HG02759 (cell line): Measurements from ENCODE around the gene KLF13.

Experiments
- ATAC-seq: cut with Tn5 transposase; IDR thresholded peaks from one replicate; pipeline ENCODE4 v1.9.1; 2021; ENCODE audit warnings: mild to moderate bottlenecking, moderate library complexity; ENCODE audit not compliant: unreplicated experiment

Gene KLF13

DNA sequence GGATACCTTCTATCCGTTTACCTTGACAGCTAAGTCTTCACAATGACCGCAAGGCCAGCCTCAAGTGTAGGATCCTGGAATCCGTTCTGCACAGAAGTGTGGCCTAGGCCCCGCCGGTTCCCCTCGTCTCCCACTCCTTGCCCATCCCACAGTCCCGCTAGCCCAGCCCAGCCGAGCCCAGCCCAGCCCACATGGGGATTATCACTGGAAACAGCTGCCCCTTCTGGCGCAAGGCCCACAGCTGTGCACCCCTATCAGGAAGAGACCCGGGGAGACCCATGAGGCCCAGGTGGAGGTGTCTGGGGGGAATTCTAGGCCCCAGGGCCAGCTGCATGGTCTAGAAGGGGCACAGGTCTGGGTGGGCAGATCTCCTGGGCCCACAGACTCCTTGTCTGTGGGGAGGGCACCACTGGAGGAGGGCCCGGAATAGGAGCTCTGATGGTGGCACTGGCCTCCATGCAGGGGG, 27.9 kb upstream of the KLF13 start:
- ATAC-seq = no peak

DNA sequence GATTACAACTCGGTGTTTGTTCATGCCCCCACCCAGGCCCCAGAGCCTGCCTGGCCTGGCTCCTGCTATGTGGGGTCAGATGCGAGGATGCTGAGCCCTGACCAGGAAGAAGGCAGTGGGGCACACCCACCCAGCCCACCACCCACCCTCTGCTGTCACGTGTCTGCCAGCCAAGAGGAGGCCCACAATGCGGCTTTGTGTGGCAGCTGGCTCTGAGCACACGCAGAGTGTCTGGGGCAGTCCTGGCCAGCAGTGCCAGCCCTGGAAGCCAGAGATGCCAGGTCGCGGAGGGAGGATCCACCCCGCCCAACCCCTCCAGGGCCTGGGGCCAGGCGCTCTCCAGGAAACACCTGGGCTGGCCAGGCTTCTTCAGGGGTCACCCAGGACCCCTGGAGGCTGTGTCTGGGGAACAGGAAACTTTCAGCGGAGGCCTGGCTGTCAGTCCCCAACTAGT, 26.4 kb upstream of the KLF13 start:
- no peak for ATAC-seq

DNA sequence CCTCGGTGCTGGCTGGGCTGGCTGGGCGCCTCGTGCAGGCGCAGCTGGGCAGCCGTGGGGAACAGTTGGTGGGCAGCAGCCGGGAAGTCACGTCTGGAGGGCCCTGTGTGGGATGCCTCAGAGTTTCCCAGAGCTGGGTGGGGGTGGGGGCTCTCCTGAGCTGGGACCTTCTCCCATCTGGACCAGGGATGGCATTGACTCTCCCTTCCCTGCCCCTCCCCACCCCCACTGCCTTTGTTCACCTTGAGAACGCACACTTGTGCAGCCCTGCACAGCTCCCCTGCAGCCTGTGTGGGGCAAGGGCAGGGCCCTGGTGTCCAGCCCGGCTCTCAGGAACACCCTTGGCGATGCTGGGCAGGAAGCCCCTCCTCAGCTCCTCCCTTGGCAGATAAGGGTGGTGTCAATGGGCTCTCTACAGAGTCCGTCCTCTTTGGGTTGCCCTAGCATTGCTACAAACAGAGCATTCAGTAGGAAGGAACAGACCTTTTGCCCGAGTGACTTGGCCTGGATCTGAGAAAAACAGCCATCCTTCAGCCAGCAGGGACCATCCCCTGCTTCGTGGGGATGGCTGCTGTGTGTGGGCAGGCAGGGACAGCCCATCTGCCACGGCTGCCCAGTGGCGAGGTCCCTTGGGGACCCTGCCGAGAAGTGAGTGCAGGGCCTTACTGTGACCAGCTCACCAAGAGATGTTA, 25.5 kb upstream of the KLF13 start:
- ATAC-seq = peak; percentile 53

DNA sequence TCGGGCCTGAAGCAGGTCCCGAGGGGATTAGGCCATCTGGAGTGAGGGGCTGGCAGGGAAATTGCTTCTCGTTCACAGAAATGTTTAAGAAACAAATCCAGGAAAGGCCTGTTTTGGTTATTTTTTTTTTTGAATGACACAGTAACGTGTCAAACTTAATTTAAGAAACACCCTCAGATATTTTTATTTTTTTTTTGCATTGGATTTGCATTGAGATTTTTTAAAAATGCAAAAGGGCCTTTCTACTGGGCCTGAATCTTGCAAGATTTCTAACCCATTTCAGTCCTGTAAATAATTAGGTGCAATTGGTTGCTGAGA, 25.0 kb upstream of the KLF13 start:
- ATAC-seq = no peak

DNA sequence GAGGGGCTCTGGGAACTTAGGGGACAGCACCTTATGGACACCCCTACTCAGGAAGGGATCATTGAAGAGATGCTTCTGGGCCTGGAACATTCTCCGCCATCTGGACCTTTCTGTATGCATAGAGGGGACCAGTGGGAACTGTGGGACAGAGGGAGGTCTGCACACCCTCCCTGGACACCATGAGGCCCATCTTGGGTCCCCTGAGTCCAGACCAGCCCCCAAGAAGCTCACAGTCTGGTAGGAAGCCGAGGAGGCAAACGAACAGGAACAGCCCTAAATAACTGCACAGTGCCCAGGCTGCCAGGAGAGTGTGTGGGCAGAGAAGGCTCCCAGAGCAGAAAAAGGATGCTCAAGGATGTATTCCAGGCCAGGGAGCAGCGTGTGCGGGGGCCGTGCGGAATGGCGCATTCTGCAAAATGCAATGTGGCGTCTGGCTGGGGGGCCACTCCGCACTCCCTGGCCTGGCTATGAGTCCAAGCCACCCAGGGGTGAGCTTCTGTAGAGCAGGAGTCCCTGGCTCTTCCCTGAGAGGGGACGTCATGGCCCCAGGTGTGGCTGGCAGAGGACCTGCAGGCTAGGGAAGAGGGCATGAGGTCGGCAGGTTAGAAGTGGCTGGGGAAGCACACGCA, 24.5 kb upstream of the KLF13 start:
- ATAC-seq = no peak

DNA sequence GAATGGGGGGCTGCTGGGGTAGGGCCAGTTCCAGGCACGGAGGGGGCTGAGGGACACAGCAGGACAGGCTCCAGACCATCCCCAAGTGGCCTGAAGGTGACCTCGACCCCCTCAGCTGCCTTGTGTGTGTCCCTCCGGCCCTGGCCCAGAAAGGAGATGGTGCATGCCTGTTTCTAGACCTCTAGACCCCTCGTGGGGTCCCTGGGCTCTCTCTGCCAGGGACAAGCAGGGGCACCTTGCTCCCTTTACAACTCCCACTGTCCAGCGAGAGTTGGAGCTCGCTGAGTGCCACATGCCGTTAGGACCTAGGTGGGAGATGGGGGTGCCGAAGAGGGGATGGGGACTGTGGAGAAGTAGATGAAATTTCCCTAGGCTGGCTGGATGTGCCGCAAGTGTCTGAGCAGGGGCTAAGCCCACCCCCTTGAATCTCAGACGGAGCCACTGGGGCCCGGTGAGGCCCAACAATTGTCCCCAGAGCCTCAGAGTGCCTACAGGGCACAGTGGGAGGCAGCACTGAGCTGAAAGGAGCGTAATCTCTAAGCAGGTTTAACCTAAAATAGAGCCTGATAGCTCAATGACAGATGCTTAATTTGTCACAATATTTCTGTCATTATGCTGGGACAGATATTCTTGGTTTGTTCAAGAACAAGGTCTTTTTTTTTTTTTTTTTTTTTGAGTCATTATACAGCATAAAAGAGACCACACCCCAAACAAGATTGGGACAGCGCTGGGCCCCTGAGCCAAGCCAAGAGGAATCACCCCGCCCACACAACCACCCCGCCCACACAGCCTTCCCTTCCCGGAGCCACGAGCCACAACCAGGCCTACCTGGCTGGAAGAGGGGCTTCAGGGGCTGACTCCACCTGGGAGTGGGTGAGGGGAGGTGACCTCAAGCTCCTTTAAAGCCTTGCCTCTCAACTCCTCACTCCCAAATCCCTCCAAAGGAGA, 23.6 kb upstream of the KLF13 start:
- no peak for ATAC-seq

DNA sequence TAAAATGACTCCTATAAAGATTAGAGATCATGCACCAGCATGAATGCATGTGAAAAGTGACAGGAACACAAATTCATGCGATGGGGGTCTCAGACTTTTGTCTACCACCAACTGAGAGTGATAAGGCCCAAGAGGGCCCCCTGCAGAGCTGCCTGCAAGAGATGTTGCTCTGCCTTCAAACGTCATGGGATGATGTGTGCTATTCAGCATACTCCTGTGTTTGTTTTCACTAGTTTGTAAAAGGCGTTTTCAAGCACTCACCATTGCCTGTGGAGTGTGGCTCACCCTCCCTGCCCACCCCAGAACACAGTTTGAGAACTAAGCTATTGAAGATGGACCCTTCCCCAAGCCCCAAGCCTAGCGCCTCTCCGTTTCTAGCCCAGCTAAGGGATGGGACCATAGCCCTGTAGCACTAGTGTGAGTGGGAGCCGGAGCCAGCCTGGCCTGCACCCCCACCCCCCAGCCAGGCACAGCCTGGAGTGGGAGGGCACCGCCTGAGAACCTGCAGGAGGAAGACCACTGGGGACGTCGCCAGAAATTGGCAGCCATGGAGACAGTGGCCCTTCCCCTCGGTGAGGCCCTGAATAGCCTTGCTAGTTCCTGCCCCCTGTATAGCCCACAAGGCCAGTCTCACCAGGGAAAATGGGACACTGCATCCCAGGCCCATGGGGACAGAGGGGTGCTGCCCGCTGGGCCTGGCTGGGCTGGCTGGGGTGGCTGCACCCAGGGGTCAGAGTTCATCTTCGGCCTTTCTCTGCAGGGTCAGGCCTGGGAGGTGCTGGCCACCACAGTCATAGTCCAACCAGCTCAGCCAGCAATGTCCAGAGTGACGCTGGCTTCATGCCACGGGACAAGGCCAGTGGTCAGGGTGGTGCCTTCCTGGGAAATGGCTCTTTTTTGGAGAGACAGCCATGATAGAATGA, 22.6 kb upstream of the KLF13 start:
- no peak for ATAC-seq

DNA sequence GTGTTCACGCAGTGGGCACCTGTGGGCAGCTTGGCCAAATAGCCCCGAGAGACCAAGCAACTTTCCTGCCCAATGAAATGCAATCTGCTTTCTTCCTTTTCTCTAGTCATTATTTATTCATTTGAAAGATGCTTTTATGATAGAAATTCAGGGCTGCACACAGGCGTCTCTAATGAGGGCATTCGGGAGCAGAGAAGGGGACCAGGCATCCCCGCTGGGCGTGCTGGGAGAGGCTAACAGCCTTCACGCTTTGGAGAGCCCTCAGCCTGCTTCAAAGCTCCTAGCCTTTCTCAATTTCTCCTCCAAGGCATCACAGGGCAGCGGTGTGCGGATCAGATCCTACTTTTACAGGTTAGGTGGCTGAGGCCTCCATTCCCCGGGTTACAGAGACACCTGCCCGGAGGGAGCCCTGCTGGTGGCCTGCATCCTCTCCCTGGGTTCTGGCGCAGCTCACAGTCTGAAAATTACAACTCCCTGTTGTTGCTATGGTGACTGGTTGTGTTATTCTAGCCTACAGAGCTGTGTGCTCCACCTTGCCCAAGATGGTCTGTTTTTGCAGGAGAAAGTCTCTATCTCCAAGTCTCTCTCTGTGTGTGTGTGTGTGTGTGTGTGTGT, 21.8 kb upstream of the KLF13 start:
- ATAC-seq = no peak

DNA sequence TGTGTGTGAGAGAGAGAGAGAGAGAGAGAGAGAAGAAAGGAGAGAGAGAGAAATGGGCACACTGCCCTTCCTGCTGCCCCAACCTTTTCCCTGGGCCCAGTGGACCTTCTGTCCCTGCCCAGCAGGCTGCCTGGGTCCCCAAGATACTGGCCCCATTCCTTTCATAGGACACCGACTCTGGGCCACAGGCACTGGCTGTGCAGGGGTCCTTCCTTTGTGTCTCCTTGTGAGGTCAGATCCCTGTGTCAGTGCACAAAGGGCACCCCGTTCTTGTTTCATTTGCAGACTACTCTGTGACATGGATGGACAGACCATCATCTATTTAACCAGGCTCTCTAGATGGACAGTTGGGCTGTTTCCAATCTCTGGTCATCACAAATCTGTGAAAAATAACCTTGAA, 21.3 kb upstream of the KLF13 start:
- no peak for ATAC-seq

DNA sequence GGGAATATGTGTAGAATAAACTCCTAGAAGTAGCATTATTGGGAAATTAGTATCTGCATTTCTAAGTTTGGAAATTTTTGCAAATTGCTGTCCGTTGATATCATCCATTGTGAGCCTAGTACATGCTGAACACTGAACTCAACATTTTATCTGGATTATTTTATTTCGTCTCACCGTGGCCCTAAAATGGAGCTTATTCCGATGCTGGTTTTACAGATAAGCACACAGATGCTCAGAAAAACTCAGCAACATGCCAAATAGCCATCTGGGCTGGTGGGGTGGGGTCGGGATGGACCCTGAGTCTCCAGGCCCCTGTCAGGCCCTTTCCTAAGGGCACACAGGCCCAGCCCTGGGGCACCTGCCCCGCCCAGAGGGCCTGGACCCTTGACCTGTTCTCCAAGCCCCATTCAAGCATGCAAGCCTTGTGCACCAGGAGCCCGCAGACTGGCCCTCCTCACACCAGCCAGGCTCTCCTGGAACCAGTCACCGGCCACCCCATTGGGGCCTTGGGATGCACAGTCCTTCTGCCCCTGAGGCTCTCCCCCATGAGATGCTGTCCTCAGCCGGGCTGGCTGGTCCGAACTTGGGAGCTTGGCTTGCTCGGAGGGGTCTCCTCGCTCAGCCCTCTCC, 20.7 kb upstream of the KLF13 start:
- no peak for ATAC-seq

DNA sequence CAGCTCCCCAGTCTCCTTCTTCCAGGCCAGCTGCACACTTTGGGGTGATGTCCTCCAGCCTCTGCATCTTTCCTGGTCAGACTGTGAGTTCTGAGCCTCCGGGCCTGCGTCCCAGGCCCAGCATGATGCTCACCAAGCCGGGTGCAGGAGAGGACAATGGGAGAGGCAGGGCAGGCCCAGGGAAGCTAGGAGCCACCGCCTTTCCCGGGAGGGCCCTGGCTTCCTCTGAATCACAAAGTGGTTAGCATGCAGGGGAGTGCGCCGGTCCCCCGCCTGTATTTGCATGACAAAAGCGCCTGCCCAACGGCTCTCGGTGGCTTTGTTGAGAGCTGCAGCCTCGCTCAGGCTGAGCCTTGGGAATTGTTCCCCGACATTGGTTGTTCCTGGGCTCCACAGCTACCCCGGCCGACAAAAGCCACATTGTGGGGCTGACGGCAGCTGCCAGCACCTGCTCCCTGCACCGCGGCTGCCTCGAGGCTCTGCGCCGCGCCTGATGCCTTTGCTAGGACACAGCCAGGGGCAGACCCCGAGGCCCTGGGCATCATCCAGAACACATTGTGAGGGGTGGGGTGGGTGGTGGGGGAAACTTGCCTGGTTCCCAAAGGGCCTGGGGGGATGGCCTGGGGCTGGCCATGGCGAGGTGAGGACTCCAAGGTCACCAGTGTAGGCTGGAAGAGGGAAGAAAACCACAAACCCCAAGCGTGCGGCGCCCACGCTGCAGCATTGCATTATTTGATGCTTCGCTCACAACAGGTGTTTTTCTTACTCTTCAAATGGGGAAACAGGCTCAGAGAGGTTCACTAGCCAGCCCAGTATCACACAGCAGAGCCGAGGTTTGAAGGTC, 20.0 kb upstream of the KLF13 start:
- no peak for ATAC-seq

DNA sequence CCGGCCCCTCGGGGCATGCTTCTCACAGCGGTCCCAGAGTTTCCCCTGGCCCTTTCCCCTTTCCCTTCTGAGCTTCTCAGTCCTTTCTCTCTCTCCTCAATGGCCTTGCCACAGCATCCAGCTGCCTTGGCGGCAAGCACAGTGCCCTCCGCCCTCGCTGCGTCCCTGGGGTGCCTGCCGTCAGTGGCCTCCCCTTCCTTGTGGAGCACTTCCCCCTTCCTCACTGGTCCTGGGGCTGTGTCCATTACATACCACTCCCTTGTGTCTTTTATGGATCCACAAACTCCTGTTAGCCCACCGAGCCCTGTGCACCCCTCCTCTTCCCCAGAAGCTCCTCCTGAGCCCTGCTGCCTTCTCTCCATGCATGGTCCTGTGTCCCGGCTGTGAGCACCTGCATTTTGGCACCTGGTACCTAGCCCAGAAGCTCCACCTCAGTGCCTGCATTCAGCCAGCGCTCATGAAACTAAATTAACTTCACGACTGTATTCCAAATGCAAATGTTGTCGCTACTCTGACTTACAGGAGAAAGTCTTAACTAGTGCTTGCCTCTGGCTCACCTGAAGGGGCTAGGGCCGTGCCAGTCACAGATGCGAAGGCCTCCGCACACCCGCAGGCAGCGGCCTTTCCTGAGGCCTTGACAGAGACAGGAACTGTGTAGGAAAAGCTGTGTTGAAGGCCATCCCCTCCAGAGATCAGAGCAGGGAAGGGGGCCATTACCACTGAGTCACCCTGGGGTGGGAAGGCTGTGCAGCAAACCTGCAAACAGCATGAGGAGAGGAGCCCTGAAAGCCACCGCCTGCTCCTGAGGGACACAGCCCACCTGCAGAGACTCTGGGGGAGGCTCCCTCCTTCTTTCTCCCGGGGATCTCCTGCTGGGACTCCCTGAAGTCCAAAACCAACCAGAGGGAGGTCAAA, 19.1 kb upstream of the KLF13 start:
- ATAC-seq = no peak

DNA sequence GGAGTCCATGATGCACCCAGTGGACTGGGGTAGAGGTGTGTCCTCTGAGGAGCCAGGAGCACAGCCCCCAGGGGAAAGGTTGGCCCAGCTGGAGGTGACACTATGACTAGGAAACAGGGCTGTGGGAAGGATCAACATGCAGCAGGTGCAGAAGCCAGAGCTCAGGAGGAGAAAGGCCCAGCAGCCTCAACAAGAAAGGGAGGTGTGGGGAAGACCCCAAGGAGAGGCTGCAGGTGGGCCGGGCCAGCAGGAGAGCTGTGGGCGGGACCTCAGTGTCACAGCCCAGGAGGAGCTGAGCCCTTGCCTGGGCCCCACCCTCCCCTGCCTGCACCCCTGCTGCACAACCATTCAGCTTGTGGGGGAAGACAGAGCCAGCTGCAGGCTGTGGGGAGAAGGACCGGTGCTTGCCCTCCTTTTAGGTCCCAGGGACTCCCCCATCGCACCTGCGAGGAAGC, 18.4 kb upstream of the KLF13 start:
- peak; percentile 73 for ATAC-seq

DNA sequence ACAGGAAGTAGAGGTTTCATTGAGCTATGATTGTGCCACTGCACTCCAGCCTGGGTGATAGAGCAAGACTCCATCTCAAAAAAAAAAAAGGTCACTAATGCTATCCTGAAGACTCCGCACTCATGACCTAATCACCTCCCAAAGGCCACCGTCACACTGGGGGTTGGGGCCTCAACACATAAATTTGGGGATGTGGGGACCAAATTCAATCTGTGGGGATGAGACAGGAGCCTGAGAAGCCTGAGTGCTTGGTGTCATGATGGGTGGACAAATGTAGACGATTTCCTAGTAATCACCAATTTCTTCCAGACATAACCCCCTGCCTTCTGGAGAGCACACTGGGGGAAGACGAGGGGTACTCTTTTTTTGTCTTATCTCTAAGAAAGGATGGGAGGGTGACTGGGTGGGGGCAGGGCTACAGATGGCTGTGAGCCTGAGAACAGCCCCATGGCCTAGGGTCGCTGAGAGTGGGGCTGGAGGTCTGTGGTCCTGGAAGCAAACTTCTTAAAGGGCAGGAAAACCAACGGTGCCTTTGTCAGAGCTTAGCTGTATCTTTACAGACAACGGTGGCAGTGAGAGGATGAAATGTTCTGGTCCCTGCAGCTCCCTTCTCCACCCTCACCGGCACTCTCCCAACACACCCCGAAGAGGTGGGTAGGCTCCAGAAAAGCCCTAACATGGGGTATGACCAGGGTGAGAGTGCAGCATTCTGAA, 16.6 kb upstream of the KLF13 start:
- ATAC-seq = no peak

DNA sequence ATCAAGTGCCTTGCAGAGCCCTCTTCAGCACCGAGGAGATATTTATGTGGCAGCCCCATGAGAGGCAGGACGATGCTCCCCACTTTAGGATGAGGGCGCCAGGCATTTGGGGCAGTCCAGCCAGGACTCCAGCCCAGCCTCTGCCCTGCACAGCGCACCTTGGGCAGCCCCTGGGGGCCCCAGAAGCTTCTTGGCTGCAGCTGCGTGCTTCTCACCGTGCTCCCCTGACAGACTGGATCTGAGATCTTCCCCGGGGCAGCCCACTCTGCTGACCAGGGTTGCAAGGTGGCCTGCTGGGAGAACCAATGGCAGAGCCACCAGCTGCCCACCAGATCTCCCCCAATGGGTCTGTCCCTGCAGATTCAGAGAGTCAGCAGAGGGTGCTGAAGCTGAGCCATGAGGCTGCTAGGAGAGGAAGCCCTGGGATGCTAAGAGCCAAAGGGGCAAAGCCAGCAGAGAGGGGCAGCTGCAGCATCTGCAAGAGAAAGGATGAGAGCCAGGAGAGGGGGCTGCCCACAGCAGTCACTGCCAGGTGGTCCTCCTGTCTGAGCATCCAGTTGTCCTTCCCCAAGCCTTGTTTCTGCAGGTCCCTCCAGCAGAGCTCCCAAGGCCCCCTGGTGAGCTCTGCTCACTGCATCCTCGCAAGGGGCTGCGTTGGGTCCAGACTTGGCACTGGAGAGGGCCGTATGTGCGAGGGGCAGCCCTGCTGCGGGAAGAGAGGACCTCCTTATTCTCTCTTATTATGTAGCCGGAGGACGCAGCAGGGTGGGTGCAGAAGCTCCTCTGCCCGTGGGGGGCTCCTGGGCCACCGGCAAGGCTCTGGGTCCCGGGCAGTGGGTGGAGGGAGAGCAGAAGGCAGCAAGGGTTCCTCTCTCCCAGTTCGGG, 14.7 kb upstream of the KLF13 start:
- ATAC-seq = no peak

DNA sequence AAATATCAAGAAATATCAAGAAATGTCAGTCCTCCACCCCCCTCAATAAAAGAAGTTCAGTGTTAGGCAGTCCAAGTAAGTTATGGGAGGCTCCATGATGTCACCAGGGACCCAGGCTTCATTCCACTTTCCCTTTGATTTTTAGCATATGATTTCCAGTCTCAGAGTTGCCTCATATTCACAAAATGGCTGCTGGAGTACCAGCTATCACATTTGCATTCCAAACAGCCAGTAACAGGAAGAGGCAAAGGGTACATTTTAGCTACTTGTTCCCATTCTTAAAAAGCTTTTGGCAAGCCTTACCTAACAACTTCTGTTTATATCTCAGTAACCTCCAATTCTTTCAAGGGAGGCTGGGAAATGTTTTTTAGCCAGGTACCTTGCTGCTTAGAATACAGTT, 13.4 kb upstream of the KLF13 start:
- no peak for ATAC-seq
